NT2/D1 (cell line): ENCODE measurements around the gene LPA.

Experiments
- SUZ12 ChIP-seq: IDR thresholded peaks from 2 replicates; pipeline ENCODE4 v1.6.1; 2011; ENCODE audit not compliant: insufficient read length, insufficient read depth; ENCODE audit errors: extremely low read depth
- YY1 ChIP-seq: IDR thresholded peaks from 2 replicates; pipeline ENCODE4 v1.6.1; 2011; ENCODE audit not compliant: insufficient read length, insufficient read depth
- ZNF274 ChIP-seq: IDR thresholded peaks from 2 replicates; pipeline ENCODE4 v1.6.1; 2011; ENCODE audit warnings: mild to moderate bottlenecking, low read depth, low read length

DNA sequence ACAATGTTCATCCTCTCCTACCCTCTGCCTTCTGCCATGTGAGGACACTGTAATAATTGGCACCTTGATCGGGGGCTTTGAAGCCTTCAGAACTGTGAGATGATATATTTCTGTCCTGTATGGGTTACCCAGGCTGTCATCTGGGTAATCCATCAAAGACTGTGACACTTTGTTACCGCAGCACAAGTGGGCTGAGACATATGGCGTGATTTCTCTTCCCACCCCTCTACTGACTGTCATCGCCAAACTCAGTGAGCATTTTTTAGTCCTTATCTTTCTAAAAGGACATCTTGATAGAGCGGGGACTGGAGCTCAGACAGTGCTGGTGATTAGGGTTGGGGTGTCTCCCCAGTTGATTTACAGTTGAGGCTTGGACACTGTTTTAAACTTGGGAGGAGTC lies 27.5 kb upstream of the LPA start:
- no peak for TF ChIP-seq ZNF274
- TF ChIP-seq SUZ12, result no peak
- no peak for TF ChIP-seq YY1
